HepG2 (cell line): ENCODE data around the gene CTLA4. TPM values are rescaled to one million over a fixed set of nuclear protein-coding genes. Genes with fewer than 3 reads are reported as not detected.
"Not testable (repeated sequence)": the region's sequence is repeated elsewhere in the genome, so short reads cannot be mapped to it uniquely, and the experiment has no call there.

ENCODE experiments used
- ATAC-seq: fragments of 200-7000 bp; cut with Tn5 transposase; 3 replicates; pipeline ENCODE4 v1.9.1; 2020; ENCODE audit warnings: mild to moderate bottlenecking, moderate library complexity
- BruUV-seq: library from RNA; stranded (reverse); fragments of 400-500 nt; replicated peaks from 2 replicates; lab custom pipeline; 2021; lab: Mats Ljungman, UMichigan
- CTCF ChIA-PET: fragments of 300-600 bp; formaldehyde crosslinking; extraction: SDS; loops from one replicate; lab custom pipeline; 2021; ENCODE audit warnings: low total read pairs, inconsistent platforms, low intra/inter-chr PET ratio; lab: Yijun Ruan, JAX
- POLR2A ChIA-PET: fragments of 350-600 bp; sonication (Branson Sonifier 250); formaldehyde crosslinking; loops from one replicate; lab custom pipeline; 2020; ENCODE audit warnings: antibody characterized with exemption, inconsistent platforms; lab: Yijun Ruan, JAX
- DNase-seq: peaks from one replicate; pipeline ENCODE4 v3.0.0-alpha.2; 2015; ENCODE audit warnings: low spot score
- FAIRE-seq: peaks from 3 replicates; lab custom pipeline; 2011; peaks lifted over from hg19 to GRCh38; lab: Jason Lieb, UNC
- H2AFZ ChIP-seq: one replicate; pipeline ENCODE4 v1.6.1; 2011; ENCODE audit warnings: low read length, inconsistent platforms
- H3K27ac ChIP-seq: fragments of 300-600 bp; 3 replicates; pipeline ENCODE4 v1.8.0; 2011; ENCODE audit warnings: mixed run types, mild to moderate bottlenecking, mixed read lengths, low read length, inconsistent platforms; ENCODE audit not compliant: insufficient read depth; ENCODE audit errors: extremely low read length
- H3K27me3 ChIP-seq, 2 experiments: fragments of 200-600 bp in 1 of 2; 2 replicates in 1 of 2; 3 replicates in 1 of 2; pipeline versions ENCODE4 v1.6.0 to v1.8.0; 2011; ENCODE audit warnings: low read length in 2 of 2, mild to moderate bottlenecking in 2 of 2, moderate library complexity in 2 of 2, inconsistent platforms in 1 of 2; ENCODE audit not compliant: insufficient read depth in 2 of 2, control insufficient read depth in 1 of 2
- H3K36me3 ChIP-seq, 2 experiments: fragments of 200-600 bp in 1 of 2; replicated peaks in 1 of 2; 2 replicates in 1 of 2; 3 replicates in 1 of 2; pipeline versions ENCODE4 v1.5.1 to v1.8.0; 2011; ENCODE audit warnings: low read length in 2 of 2, inconsistent platforms in 1 of 2; ENCODE audit not compliant: insufficient read depth in 2 of 2, control insufficient read depth in 1 of 2
- H3K4me1 ChIP-seq: 2 replicates; pipeline ENCODE4 v1.5.1; 2012; ENCODE audit warnings: low read length, inconsistent platforms; ENCODE audit not compliant: insufficient read depth
- H3K4me2 ChIP-seq: 2 replicates; pipeline ENCODE4 v1.6.0; 2011; ENCODE audit warnings: low read depth, low read length, inconsistent platforms
- H3K4me3 ChIP-seq, 3 experiments: fragments of 200-600 bp in 1 of 3; sonication (generic), shearing (Covaris generic) in 1 of 3; replicated peaks in 1 of 3; 2 replicates each; pipeline ENCODE4 v1.5.1; 2011 to 2016; ENCODE audit warnings: low read length in 3 of 3, inconsistent platforms in 2 of 3, low read depth in 2 of 3, mild to moderate bottlenecking in 2 of 3, control low read depth in 1 of 3, mixed read lengths in 1 of 3; ENCODE audit not compliant: insufficient read depth in 1 of 3
- H3K79me2 ChIP-seq: one replicate; pipeline ENCODE4 v1.6.1; 2011; ENCODE audit warnings: low read length, inconsistent platforms; ENCODE audit not compliant: insufficient read depth
- H3K9ac ChIP-seq: 2 replicates; pipeline ENCODE4 v1.6.0; 2011; ENCODE audit warnings: mild to moderate bottlenecking, low read depth, low read length, inconsistent platforms; ENCODE audit not compliant: insufficient read depth
- H3K9me3 ChIP-seq: 2 replicates; pipeline ENCODE4 v1.5.1; 2012; ENCODE audit warnings: mild to moderate bottlenecking, low read length
- H4K20me1 ChIP-seq: 2 replicates; pipeline ENCODE4 v1.6.0; 2011; ENCODE audit warnings: inconsistent platforms, mild to moderate bottlenecking, low read length, moderate library complexity; ENCODE audit not compliant: insufficient read depth
- KLF6 ChIP-seq: IDR thresholded peaks from 2 replicates; pipeline ENCODE4 v1.8.0; 2016; ENCODE audit warnings: missing biosample characterization, missing genetic modification reagents
- NFATC3 ChIP-seq: sonication (generic); formaldehyde crosslinking; IDR thresholded peaks from 2 replicates; pipeline ENCODE4 v1.5.1; 2020; ENCODE audit warnings: mild to moderate bottlenecking, missing genetic modification reagents
- RELA ChIP-seq: sonication (generic); formaldehyde crosslinking; IDR thresholded peaks from 2 replicates; pipeline ENCODE4 v1.4.0; 2020; ENCODE audit warnings: missing genetic modification reagents
- SMAD9 ChIP-seq: sonication (generic); formaldehyde crosslinking; IDR thresholded peaks from 2 replicates; pipeline ENCODE4 v1.5.1; 2020; ENCODE audit warnings: mild to moderate bottlenecking, missing genetic modification reagents
- TERF1 ChIP-seq: sonication (generic); formaldehyde crosslinking; IDR thresholded peaks from 2 replicates; pipeline ENCODE4 v1.8.0; 2022; ENCODE audit warnings: mild to moderate bottlenecking, missing genetic modification reagents, moderate library complexity
- ZBTB7B ChIP-seq: sonication (generic); formaldehyde crosslinking; IDR thresholded peaks from 2 replicates; pipeline ENCODE4 v1.4.0; 2020; ENCODE audit warnings: missing genetic modification reagents
- ZNF333 ChIP-seq: sonication (generic); formaldehyde crosslinking; IDR thresholded peaks from 2 replicates; pipeline ENCODE4 v1.4.0; 2020; ENCODE audit warnings: mild to moderate bottlenecking, missing genetic modification reagents, borderline replicate concordance
- WGBS: methylation state at CpG from one replicate; pipeline ENCODE4 v1.1.6; 2017; ENCODE audit warnings: low lambda C conversion rate; 5-methylcytosine and 5-hydroxymethylcytosine counted together
- in situ Hi-C: cut with HindIII; loops from 2 replicates; pipeline ENCODE4 v1.10.0; 2017; ENCODE audit warnings: low pct_unique_long_range_greater_than_20kb; ENCODE audit not compliant: extremely low pct_ligation_motif_present
- intact Hi-C: fragments of 100-400 bp; cut with micrococcal nuclease; formaldehyde crosslinking; loops from one replicate; pipeline ENCODE4 v1.10.0; 2022; ENCODE audit not compliant: unreplicated experiment
- polyA plus RNA-seq, 8 experiments: library from polyadenylated mRNA; depleted of rRNA in 3 of 8; stranded (reverse) in 7 of 8; unstranded in 1 of 8; fragments of >200 nt; fragmentation: Illumina TruSeq in 4 of 8; extraction: Trizol in 4 of 8; gene quantifications; 2 replicates each; pipeline versions ENCODE4 v1.2.1 to v1.2.3, GENCODE V29; 2011 to 2016; ENCODE audit warnings: low read depth in 4 of 8, missing spikeins in 1 of 8, mixed read lengths in 1 of 8; ENCODE audit not compliant: insufficient read depth in 1 of 8
- total RNA-seq, 5 experiments: library from RNA; depleted of rRNA; stranded (reverse); fragments of >200 nt; fragmentation: Illumina TruSeq; extraction: Trizol; gene quantifications; 2 replicates each; pipeline ENCODE4 v1.2.3, GENCODE V29; 2016; ENCODE audit warnings: low read depth in 1 of 5

Gene CTLA4
- total and polyA plus RNA-seq, 2 of the 13 experiments (the other 11 are each of a cell fraction or from before 2014, with no cell fraction given): 0.16 TPM; not detected in 1

GRCh38 chr2:203878063-203878462 lies 10.5 kb downstream of the CTLA4 start:
- Histone ChIP-seq H2AFZ (no peak overlapping the region), H3K27ac (no peak overlapping the region)
- no peak for FAIRE-seq
- TF ChIP-seq KLF6 (CRISPR knock-in tag): no peak
- no peak for TF ChIP-seq SMAD9 (CRISPR knock-in tag)
- no peak for TF ChIP-seq ZNF333 (CRISPR knock-in tag)
- no peak for TF ChIP-seq NFATC3 (CRISPR knock-in tag)
- TF ChIP-seq, all 625 proteins: peak for 0
- Histone ChIP-seq H3K9me3 (no peaks in the 10 kb centered on the region), H3K4me1 (no peaks in the 10 kb centered on the region), H3K36me3 (no peaks in the 10 kb centered on the region), H3K4me3 (no peak overlapping the region), H4K20me1 (no peaks in the 10 kb centered on the region), H3K79me2 (no peaks in the 10 kb centered on the region), H3K4me2 (no peak overlapping the region), H3K9ac (no peak overlapping the region), H3K27me3 (peaks cover 0 to 14% of the 10 kb centered on the region in 2 experiments; a peak in 3 of 5 replicates)
- intact Hi-C loops: no loop called here
- POLR2A ChIA-PET: no interaction called here
- in situ Hi-C loops: no loop called here
- no TSS peak for BruUV-seq
- CTCF ChIA-PET: no interaction called here
- DNase-seq (no peak), ATAC-seq (no peak)
- 14% methylated on average over 5 of the region's 5 CpGs for WGBS

GRCh38 chr2:203880557-203881125 lies 13.1 kb downstream of the CTLA4 start:
- ATAC-seq (no peak; the same call in 2 of the 3 replicates), FAIRE-seq (no peak), DNase-seq (no peak)
- no peaks in the 10 kb centered on the region for H3K4me1 ChIP-seq
- CTCF ChIA-PET: no interaction called here
- H2AFZ ChIP-seq: no peak overlapping the region
- H3K4me2 ChIP-seq: no peak overlapping the region
- 33% methylated on average over 5 of the region's 7 CpGs for WGBS
- in situ Hi-C loops (no loop called here), intact Hi-C loops (no loop called here)
- no peaks in the 10 kb centered on the region for H4K20me1 ChIP-seq
- H3K36me3 ChIP-seq: no peaks in the 10 kb centered on the region
- no peaks in the 10 kb centered on the region for H3K79me2 ChIP-seq
- POLR2A ChIA-PET: no interaction called here
- no peak overlapping the region for H3K4me3 ChIP-seq
- H3K9me3 ChIP-seq: no peaks in the 10 kb centered on the region
- BruUV-seq: no TSS peak
- H3K27me3 ChIP-seq: peaks cover 0 to 14% of the 10 kb centered on the region in 2 experiments; a peak in 3 of 5 replicates
- no peak overlapping the region for H3K9ac ChIP-seq
- H3K27ac ChIP-seq: no peak overlapping the region
- no peak for TF ChIP-seq TERF1
- no peak for TF ChIP-seq ZBTB7B (CRISPR knock-in tag)
- no peak for TF ChIP-seq RELA (CRISPR knock-in tag)

- H3K79me2 ChIP-seq, CTCF ChIA-PET, intact Hi-C loops, FAIRE-seq, H3K9ac ChIP-seq, H3K4me3 ChIP-seq, ATAC-seq, BruUV-seq, H3K9me3 ChIP-seq, in situ Hi-C loops, H3K4me2 ChIP-seq, POLR2A ChIA-PET, H3K4me1 ChIP-seq, H3K27ac ChIP-seq, H4K20me1 ChIP-seq, DNase-seq, H3K36me3 ChIP-seq, H2AFZ ChIP-seq: not testable (repeated sequence)
- peaks cover 0 to 12% of the 10 kb centered on the region in 2 experiments; a peak in 2 of 5 replicates for H3K27me3 ChIP-seq
- WGBS: 42% methylated on average over 3 of the region's 3 CpGs
Measured at GRCh38 chr2:203881185-203881584, 13.6 kb downstream of the CTLA4 start.
